NCI-H2171 treated with DMSO at 0.1 percent for 48 hours (cell line): Measurements from ENCODE around the gene ENPP7.
A peak's percentile ranks its signal among the peaks of the same experiment; 100 is the strongest.

ENCODE experiments used
- DNase-seq: peaks from one replicate; lab custom pipeline; 2025; lab: John Stamatoyannopoulos, UW

ENPP7 gene

GRCh38 chr17:79732254-79732653 is 1.5 kb downstream of the ENPP7 start:
- no peak for DNase-seq

GRCh38 chr17:79732804-79733691 is 2.3 kb downstream of the ENPP7 start:
- DNase-seq, result no peak

GRCh38 chr17:79733692-79734070 is 2.9 kb downstream of the ENPP7 start:
- no peak for DNase-seq

GRCh38 chr17:79735096-79735495 is 4.4 kb downstream of the ENPP7 start:
- no peak for DNase-seq

GRCh38 chr17:79737046-79737921 is 6.5 kb downstream of the ENPP7 start:
- DNase-seq, result no peak

GRCh38 chr17:79737922-79738578 is 7.3 kb downstream of the ENPP7 start:
- no peak for DNase-seq

- no peak for DNase-seq
Measured at GRCh38 chr17:79738643-79739042, 7.9 kb downstream of the ENPP7 start.

- no peak for DNase-seq
Measured at GRCh38 chr17:79739148-79740062, 8.7 kb downstream of the ENPP7 start.

GRCh38 chr17:79740413-79740812 is 9.7 kb downstream of the ENPP7 start:
- DNase-seq, result no peak

GRCh38 chr17:79741401-79741750 is 10.6 kb downstream of the ENPP7 start:
- no peak for DNase-seq

GRCh38 chr17:79741751-79742588 is 11.2 kb downstream of the ENPP7 start:
- peak; percentile 60 for DNase-seq

GRCh38 chr17:79742589-79742918 is 11.8 kb downstream of the ENPP7 start:
- no peak for DNase-seq

GRCh38 chr17:79742951-79743476 is 12.3 kb downstream of the ENPP7 start:
- DNase-seq, result no peak

- no peak for DNase-seq
Measured at GRCh38 chr17:79743614-79744013, 12.9 kb downstream of the ENPP7 start.

- no peak for DNase-seq
Measured at GRCh38 chr17:79745641-79746105, 14.9 kb downstream of the ENPP7 start.

- DNase-seq, result peak; percentile 46
Measured at GRCh38 chr17:79746889-79747507, 16.3 kb downstream of the ENPP7 start.

GRCh38 chr17:79747508-79748294 is 17.0 kb downstream of the ENPP7 start:
- DNase-seq, result peak; percentile 46

GRCh38 chr17:79748295-79749099 is 17.8 kb downstream of the ENPP7 start:
- no peak for DNase-seq
